Activated CD8-positive, alpha-beta T cell treated with anti-CD3 and anti-CD28 coated beads, Interleukin-2, amount 10 ng/mL, durations not matched to agents 7 days and 5 days (primary cell): ENCODE data around the gene PLD2. TPM values are rescaled to one million over a fixed set of nuclear protein-coding genes. Genes with fewer than 3 reads are reported as not detected.

Experiments
- total RNA-seq, 2 experiments: library from RNA; stranded (reverse); gene quantifications; one replicate each; pipeline ENCODE4 v1.2.3, GENCODE V29; 2021

The PLD2 gene
- total RNA-seq, 2 experiments from 2014 or later = 11.6 to 20.0 TPM

Other genes starting within 250 kb of the PLD2 start
- gene GGT6, start 246.6 kb upstream of the PLD2 start, total RNA-seq = not detected
- gene SMTNL2, start 222.6 kb upstream of the PLD2 start, total RNA-seq = not detected
- not detected for gene ALOX15, start 165.5 kb upstream of the PLD2 start, total RNA-seq
- gene PELP1, start 103.0 kb upstream of the PLD2 start, total RNA-seq = 10 to 100 TPM; 69.2 to 76.1 TPM
- gene ARRB2, start 96.5 kb upstream of the PLD2 start, total RNA-seq = 100 to 1,000 TPM; 302 to 316 TPM
- 10 to 100 TPM; 23.0 to 27.2 TPM for gene MED11, start 75.7 kb upstream of the PLD2 start, total RNA-seq
- gene ZMYND15, start 67.3 kb upstream of the PLD2 start, total RNA-seq = not detected
- under 1 TPM; 0.50 to 0.89 TPM for gene CXCL16, start 67.2 kb upstream of the PLD2 start, total RNA-seq
- not detected for gene TM4SF5, start 35.3 kb upstream of the PLD2 start, total RNA-seq
- gene VMO1, start 20.8 kb upstream of the PLD2 start, total RNA-seq = not detected
- not detected for gene GLTPD2, start 18.2 kb upstream of the PLD2 start, total RNA-seq
- 100 to 1,000 TPM; 107 to 119 TPM for gene PSMB6, start 11.0 kb upstream of the PLD2 start, total RNA-seq
- 10 to 100 TPM; 68.1 to 73.2 TPM for gene MINK1, start 26.2 kb downstream of the PLD2 start, total RNA-seq
- 1 to 10 TPM in 1 of 2 experiments, under 1 TPM in 1; 0.97 to 1.1 TPM for gene C17orf107, start 92.4 kb downstream of the PLD2 start, total RNA-seq
- gene CHRNE, start 95.9 kb downstream of the PLD2 start, total RNA-seq = under 1 TPM; 0.26 to 0.45 TPM
- not detected for gene GP1BA, start 125.1 kb downstream of the PLD2 start, total RNA-seq
- gene SLC25A11, start 132.9 kb downstream of the PLD2 start, total RNA-seq = 10 to 100 TPM; 78.5 to 86.4 TPM
- 100 to 1,000 TPM; 239 to 245 TPM for gene RNF167, start 133.1 kb downstream of the PLD2 start, total RNA-seq
- 1,000 to 10,000 TPM; 2,493 to 2,581 TPM for gene PFN1, start 141.4 kb downstream of the PLD2 start, total RNA-seq
- 10 to 100 TPM; 26.6 to 34.3 TPM for gene ENO3, start 144.0 kb downstream of the PLD2 start, total RNA-seq
- gene SPAG7, start 160.7 kb downstream of the PLD2 start, total RNA-seq = 10 to 100 TPM; 52.3 to 53.6 TPM
- 10 to 100 TPM; 51.3 to 55.5 TPM for gene CAMTA2, start 180.5 kb downstream of the PLD2 start, total RNA-seq
- gene INCA1, start 190.4 kb downstream of the PLD2 start, total RNA-seq = under 1 TPM; 0.26 to 0.29 TPM
- 10 to 100 TPM; 43.6 to 45.3 TPM for gene KIF1C, start 190.8 kb downstream of the PLD2 start, total RNA-seq
- gene SLC52A1, start 228.3 kb downstream of the PLD2 start, total RNA-seq = under 1 TPM; 0.40 to 0.94 TPM